HG03159 (cell line): ENCODE results near the gene EMC6.

ENCODE experiments used
- ATAC-seq: cut with Tn5 transposase; IDR thresholded peaks from one replicate; pipeline ENCODE4 v1.9.1; 2021; ENCODE audit warnings: mild to moderate bottlenecking, moderate library complexity; ENCODE audit not compliant: unreplicated experiment

EMC6 gene

GRCh38 chr17:3668279-3669084 is at the start of gene EMC6, which contains the start of gene TAX1BP3:
TSS of gene EMC6 (plus strand) at chr17:3668812. CDS start at chr17:3669147, 335 bp downstream.
TSS of gene TAX1BP3 (minus strand) at chr17:3668578. CDS start at chr17:3668526, 52 bp downstream.
- peak; percentile 83 for ATAC-seq

GRCh38 chr17:3621146-3621720 is 47.4 kb upstream of the EMC6 start:
- no peak for ATAC-seq

- no peak for ATAC-seq
Observed at GRCh38 chr17:3622977-3623594, 45.5 kb upstream of the EMC6 start.

- no peak for ATAC-seq
Observed at GRCh38 chr17:3626831-3627768, 41.5 kb upstream of the EMC6 start.

GRCh38 chr17:3627769-3628167 is 40.8 kb upstream of the EMC6 start:
- no peak for ATAC-seq

GRCh38 chr17:3630781-3631180 is 37.8 kb upstream of the EMC6 start:
- no peak for ATAC-seq

- ATAC-seq: no peak
Observed at GRCh38 chr17:3632287-3632686, 36.3 kb upstream of the EMC6 start.

GRCh38 chr17:3635474-3636153 is 33.0 kb upstream of the EMC6 start:
- no peak for ATAC-seq

GRCh38 chr17:3636154-3636907 is 32.3 kb upstream of the EMC6 start, which contains the start of the genes CTNS and SHPK:
TSS of gene CTNS (plus strand) at chr17:3636760. CDS start at chr17:3640207, 3,447 bp downstream.
TSS of gene SHPK (minus strand) at chr17:3636250. CDS start at chr17:3636219, 31 bp downstream.
- ATAC-seq: peak; percentile 89

GRCh38 chr17:3636908-3637373 is 31.7 kb upstream of the EMC6 start:
- peak; percentile 5 for ATAC-seq

- no peak for ATAC-seq
Observed at GRCh38 chr17:3639981-3640596, 28.5 kb upstream of the EMC6 start.

- no peak for ATAC-seq
Observed at GRCh38 chr17:3641014-3641413, 27.6 kb upstream of the EMC6 start.

GRCh38 chr17:3641717-3642486 is 26.7 kb upstream of the EMC6 start:
- ATAC-seq: no peak

- no peak for ATAC-seq
Observed at GRCh38 chr17:3643889-3644349, 24.7 kb upstream of the EMC6 start.

- ATAC-seq: no peak
Observed at GRCh38 chr17:3645310-3645709, 23.3 kb upstream of the EMC6 start.

GRCh38 chr17:3647251-3647650 is 21.4 kb upstream of the EMC6 start:
- ATAC-seq: no peak

GRCh38 chr17:3647769-3648555 is 20.6 kb upstream of the EMC6 start:
- ATAC-seq: no peak
